ENCODE results near the gene EP300.

GRCh38 chr22:41215926-41216325 lies 123.5 kb downstream of the EP300 start:
- TF ChIP-seq POLR2A (IDR thresholded peaks at IDR 0.05), result no peak
- no peak for TF ChIP-seq CTCF (IDR thresholded peaks at IDR 0.05 in 8 of 11, conservative IDR thresholded peaks at IDR 0.05 in 3 of 11)

Measured in spleen (tissue), 7 donors.